ENCODE measurements around the gene GNAT2.

GNAT2 gene

DNA sequence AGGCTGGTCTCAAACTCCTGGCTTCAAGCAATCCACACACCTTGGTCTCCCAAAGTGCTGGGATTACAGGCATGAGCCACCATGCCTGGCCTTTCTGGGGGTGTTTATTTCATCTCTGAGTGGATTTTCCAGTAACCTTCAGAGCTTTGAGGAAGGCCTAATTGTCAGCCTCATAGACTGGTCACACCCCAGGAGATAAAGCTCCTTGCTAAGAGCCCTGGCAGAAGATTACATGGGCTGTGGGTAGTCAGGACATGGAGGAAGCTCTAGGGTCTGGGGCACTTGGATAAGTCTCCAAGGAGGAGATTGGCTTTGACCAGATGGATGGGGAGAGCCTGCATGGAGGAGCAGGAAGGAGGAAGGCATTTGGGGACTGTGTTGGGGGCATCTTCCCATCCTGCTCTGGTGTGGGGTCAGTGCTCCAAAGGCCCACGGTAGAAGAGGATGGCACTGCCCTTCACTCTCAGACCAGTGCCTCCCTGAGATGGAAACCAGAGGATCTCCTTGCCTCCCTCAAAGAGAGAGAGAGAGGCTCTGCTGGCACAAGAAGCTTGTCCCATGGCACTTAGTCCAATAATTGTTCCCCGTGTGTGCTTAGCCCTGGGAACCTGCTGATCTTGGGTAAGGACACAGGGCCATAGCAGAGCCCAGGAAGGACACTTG is 21.8 kb upstream of the GNAT2 start:
- no peak for DNase-seq

DNA sequence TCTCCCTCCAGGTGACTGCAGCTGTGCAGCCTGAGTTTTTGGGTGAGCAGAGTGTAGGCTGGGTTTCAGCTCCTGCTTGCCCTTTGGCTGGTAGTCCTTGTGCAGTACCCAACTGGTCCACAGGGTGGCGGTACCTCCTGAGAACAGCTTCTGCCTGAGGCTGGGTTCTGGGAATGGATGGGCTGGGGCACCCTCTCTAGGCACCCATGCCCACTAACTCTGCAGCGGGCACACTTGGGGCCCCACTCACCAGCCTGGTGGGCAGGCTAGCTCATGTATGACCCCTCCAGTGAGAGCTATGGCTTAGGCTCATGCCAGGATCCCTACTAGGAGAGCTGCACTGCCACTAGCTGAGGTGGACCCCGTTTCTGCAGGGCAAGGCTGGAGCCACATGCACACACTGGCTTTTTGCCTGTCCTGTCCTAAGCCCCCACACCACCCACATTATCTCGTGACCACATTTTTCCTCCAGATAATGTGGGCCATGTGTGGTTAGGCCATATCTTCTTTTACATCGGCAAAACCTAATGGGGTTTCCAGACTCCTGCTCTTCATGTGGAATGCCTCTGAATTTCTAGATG is 21.0 kb upstream of the GNAT2 start:
- peak in 1 of 2 experiments; percentile 48 for DNase-seq

DNA sequence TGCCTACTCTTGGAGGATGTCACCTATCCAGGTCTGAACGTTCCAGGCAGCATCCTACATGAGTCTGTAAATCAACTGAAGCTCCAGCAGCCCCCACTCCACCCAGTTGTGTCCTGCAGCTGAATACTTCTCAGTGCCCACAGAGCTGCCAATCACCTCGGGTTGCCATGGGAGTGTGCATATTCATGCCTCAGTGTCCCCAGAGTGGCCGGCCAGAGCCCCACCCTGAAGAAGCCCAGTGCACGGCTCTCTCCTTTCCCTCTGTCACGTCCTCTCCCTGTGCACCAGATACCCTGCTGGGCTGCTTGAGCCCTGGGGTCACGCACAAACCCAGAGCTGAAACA is 20.4 kb upstream of the GNAT2 start:
- DNase-seq: no peak

DNA sequence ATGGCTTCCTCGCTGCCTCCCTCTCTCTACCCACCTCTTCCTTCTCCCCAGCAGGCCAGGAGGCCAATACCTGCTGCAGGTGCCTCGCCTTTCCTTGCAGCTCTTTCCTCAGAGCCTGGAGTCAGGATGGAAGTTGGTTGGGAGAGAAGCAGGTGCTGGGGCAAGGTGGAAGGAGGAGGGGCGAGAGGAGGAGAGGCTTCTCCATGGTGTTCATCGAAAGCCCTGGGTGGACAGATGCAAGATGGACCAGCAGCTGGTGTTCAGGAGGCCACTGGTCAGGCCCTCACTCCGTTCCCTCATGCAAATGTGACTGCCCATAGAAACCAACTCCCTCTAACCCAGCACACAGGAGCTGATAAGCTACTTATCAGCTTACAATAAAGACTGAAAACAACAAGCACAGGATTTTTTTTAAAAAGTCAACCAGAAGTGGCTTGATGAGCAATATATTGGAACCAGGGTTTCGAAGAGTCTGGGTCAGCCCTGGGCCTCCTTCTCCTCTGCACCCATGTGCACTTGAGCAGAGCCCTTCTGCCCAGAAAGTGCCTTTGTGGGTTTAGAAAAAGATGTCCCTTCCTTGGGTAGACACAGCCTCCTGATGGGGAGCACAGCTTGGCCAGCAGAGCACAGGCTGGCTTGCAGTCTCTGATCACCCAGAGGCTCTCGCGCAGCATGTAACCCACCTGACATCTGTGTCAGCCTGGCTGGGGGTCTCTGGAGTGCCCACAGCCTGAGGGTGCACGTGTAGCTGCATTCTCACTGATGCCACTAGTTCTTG is 19.8 kb upstream of the GNAT2 start:
- no peak for DNase-seq

DNA sequence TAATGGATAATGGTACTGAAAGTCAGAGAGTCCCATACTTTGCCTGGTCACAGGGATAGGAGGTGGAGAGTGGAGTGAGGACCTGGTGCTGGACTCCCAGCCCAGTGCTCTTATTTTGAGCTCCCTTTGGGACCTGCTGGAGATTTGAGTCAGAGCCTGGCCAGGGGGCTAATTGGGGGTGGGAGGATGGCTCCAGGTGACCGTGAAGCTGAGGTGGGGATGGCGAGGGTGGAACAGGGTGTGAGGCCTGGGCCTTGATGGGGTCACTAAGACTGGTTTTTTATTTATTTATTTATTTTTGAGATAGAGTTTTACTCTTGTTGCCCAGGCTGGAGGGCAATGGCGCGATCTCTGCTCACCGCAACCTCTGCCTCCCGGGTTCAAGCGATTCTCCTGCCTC is 18.0 kb upstream of the GNAT2 start:
- DNase-seq: no peak

DNA sequence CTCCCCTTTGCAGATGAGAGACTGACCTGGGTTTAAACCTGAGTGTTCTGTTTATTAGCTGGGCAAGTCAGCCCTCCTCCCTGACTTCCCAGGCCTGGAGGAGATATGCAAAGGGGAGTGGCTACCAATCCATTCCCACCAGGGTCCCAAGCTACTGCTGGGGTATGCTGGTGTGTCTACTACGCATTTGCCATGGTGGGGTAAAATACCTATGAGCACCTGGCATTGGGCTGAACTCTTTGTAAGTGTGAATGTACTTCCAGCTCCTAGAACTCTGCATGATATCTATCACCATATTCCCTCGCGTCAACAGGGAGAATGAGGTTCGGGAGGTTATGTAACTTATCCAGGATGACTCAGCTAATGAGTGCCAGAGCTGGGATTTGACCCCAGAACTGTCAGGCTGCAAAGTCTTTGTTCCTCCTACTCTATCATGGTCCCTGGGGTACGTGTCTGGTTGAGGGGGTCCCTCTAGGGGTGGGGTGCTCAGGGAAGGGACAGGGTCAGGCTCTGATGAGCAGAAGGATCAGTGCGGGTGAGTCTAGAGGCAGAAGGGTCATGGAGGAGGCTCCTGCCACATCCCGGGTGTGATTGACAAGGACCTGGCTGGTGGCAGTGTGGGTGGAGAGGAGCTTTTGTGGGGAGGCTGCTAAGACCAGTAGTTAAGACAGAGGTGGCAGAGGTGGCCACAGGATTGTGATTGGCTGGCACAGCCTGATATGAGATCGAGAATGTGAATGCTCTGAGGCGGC is 17.0 kb upstream of the GNAT2 start:
- DNase-seq: no peak

DNA sequence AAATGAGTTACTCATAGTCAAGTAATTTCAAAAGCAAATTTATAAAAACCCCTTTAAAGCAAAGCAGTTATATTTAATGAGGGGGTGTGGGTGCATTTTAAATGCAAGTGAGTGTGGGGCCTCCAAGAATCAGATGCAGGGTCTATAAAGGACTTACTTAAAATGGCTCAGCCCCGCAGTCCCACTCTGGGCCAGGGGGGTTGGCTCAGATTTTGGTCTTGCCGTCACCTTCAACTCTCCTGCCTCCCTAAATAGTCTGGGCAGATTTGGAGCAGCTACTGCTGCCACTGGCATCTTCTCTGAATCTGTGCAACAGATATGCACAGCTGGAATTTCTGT is 16.4 kb upstream of the GNAT2 start:
- no peak for DNase-seq

- DNase-seq: no peak
Observed at GRCh38 chr1:109634771-109635750, 15.6 kb upstream of the GNAT2 start.

DNA sequence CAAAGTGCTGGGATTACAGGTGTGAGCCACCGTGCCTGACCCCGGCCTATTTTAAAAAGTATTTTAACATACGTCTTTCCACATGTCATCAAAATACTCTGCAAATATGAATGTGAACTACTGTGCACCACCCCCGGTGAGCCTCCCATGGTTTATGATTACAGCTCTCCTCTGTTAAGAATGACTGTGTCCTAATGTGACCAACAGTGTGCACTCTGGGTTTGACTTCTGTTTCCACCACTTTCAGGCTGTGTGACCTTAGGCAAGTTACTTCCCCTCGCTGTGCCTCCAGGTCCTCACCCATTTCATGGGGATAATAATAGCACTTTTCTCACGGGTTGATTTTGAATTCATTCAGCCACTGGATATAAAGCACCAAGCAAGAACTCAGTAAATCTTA is 14.9 kb upstream of the GNAT2 start:
- DNase-seq: no peak

- DNase-seq: no peak
Observed at GRCh38 chr1:109632671-109633346, 13.4 kb upstream of the GNAT2 start.

- no peak for DNase-seq
Observed at GRCh38 chr1:109631513-109632505, 12.4 kb upstream of the GNAT2 start.

GRCh38 chr1:109630898-109631512 is 11.6 kb upstream of the GNAT2 start:
- no peak for DNase-seq

DNA sequence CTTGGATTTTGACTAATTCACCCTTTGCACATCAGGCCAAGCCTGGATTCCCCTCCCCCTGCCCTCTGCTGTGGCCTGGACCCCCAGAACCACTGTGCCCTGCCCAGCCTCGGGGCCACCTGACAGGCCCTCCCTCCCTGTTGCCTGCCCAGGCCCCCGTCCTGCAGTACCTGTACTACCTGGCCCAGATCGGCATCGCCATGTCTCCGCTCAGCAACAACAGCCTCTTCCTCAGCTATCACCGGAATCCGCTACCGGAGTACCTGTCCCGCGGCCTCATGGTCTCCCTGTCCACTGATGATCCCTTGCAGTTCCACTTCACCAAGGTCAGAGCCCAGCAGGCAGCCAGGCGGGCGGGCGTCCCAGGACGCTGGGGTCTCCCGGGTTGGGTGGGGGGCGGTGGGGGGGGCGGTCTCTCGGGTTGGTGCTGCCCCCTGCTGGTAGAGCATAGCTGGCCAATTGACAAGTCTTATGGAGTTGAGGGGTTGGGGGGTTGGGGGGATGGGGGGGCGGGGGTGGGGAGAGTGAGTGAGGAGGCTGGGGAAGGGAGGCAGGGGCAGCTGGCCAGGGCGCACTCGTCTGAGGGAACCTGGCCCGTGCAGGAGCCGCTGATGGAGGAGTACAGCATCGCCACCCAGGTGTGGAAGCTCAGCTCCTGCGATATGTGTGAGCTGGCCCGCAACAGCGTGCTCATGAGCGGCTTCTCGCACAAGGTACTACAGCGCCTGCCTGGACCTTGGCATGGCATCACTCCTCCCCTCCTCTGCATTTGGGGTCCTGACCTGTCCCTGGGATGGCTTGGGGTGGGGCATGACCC is 10.9 kb upstream of the GNAT2 start:
- DNase-seq: no peak

- DNase-seq: no peak
Observed at GRCh38 chr1:109629372-109630030, 10.1 kb upstream of the GNAT2 start.

DNA sequence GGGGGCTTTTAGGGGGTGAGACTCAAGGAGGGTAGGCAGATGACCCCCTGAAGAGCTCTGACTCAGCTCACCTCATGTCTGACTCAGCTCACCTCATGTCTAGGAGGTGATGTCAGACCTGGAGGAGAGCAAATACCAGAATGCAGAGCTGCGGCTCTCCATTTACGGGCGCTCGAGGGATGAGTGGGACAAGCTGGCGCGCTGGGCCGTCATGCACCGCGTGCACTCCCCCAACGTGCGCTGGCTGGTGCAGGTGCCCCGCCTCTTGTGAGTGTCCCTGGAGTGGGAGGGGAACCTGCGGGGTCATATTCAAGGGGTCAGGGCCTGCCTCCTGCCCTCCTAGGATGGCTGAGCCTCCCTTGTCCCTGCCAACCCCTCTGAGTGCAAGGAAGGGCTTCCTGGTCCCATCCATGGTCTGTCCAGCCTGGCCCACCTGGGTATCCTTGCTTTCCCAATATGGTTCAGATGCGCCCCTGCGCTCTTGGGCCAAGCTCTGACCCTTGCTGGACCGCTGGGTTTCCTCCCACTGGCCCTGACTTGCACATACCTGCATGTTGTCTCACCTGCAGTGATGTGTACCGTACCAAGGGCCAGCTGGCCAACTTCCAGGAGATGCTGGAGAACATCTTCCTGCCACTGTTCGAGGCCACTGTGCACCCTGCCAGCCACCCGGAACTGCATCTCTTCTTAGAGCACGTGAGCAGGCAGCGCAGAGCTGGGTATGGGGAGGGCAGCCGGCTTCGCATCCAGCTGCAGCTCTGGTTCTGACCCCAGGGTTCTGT is 9.3 kb upstream of the GNAT2 start:
- DNase-seq: no peak

- no peak for DNase-seq
Observed at GRCh38 chr1:109627692-109628399, 8.4 kb upstream of the GNAT2 start.

Measured in SW 1271 (cell line).